Fibroblast of skin of abdomen (primary cell): Measurements from ENCODE around the gene MFAP2.
"Not testable (repeated sequence)": the region's sequence is repeated elsewhere in the genome, so short reads cannot be mapped to it uniquely, and the experiment has no call there.

Experiments used
- DNase-seq: peaks from one replicate; pipeline ENCODE4 v3.0.0-alpha.2; 2013

Gene MFAP2

DNA sequence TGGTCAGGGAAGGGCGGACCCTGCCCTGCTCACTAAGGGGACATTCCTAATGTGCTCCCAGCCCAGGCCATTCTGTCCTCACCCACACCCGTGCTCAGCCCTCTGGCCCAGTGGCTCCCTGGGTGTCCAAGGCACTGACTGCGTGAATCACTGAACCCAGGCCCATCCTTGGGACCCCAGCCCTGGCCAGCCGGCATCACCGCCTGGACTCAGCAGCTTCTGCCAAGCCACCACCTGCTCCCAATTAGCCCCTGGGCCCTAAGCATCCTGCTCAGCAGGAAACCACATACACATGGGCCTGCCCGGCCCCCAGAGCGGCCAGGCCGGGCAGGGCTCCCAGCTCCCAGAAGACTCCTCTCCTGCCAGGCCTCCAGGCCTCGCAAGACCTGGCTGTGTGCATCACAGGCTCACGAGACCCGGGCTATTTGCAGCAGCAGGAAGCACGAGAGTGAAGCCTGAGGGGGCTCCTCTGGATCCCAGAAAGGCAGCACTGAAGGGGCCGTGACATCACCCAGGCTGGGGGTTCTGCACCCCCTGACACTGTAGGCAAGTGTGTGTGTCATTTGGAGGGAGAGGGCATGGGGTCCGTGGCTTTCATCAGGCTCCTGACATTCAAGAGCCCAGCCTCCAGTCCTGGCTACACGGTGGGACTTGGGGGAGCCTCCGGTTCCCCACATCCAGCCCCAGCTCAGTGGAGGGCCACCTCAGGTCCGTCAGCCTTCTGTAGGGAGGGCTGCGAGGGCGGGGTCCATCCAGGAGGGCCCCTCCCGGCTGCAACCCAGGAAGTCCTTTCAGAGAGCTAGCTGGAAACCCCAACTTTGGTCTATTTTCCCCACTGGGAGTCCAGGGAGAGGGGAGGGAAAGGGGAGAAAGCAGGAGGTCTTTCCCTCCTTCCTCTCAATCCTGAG lies 1.6 kb downstream of the MFAP2 start:
- DNase-seq: peak; percentile 94

DNA sequence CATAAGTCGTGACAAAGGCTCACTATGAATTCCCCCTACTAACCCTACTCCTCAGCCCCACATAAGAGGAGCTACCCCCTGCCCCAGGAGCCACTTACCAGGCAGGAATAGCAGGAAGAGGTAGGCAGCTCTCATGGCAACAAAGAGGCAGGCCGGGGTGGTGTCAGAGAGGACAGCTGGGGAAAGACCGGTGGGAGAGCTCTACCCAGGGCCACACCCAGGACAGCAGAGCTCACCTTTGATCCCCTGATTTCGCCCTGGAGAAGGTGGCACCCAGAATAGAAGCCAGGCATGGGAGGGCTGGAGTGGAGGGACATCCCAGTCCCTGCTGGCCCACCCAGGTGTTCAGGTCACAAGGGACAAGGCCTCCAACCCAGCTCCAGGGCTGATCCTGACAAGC lies 2.3 kb downstream of the MFAP2 start:
- DNase-seq: no peak

GRCh38 chr1:16977377-16977776 lies 3.0 kb downstream of the MFAP2 start:
- no peak for DNase-seq

GRCh38 chr1:16976966-16977365 lies 3.5 kb downstream of the MFAP2 start:
- no peak for DNase-seq

GRCh38 chr1:16975838-16976237 lies 4.6 kb downstream of the MFAP2 start:
- no peak for DNase-seq

DNA sequence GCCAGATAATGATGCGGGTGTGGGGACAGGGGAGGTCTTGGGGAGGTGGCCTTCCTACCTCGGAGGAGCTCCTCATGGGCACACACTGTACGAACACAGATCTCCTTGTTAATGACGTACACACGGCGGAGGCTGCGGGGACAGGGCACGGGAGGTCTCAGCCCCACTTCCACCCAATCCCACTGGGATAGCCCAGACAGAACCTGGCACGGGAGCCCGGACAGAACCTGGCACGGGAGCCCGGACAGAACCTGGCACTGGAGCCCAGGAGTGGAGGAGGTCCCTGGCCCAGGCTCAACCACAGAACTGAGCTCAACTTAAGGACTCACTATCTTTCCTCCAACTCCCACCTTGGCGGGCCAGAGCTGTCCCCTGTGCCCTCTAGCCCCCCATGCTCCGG lies 5.2 kb downstream of the MFAP2 start:
- no peak for DNase-seq

DNA sequence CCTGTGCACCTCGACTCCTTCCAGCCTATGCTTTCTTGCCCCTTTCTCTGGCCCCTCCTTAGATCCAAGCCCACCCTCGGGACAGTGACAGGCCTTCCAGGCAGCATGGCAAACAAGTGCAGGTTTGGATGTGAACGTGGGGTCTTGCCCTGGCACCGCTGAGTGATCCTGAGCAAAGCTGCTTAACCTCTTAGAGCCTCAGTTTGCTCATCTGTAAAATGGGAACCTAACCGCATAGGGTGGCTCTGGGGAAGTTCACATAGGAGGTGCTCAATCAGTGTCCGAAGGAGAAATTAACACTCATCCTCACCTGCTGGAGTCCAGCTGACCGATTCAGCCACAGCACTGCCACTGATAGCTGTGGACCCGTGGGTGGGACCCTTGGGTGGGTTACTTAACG lies 7.2 kb downstream of the MFAP2 start:
- DNase-seq: no peak

DNA sequence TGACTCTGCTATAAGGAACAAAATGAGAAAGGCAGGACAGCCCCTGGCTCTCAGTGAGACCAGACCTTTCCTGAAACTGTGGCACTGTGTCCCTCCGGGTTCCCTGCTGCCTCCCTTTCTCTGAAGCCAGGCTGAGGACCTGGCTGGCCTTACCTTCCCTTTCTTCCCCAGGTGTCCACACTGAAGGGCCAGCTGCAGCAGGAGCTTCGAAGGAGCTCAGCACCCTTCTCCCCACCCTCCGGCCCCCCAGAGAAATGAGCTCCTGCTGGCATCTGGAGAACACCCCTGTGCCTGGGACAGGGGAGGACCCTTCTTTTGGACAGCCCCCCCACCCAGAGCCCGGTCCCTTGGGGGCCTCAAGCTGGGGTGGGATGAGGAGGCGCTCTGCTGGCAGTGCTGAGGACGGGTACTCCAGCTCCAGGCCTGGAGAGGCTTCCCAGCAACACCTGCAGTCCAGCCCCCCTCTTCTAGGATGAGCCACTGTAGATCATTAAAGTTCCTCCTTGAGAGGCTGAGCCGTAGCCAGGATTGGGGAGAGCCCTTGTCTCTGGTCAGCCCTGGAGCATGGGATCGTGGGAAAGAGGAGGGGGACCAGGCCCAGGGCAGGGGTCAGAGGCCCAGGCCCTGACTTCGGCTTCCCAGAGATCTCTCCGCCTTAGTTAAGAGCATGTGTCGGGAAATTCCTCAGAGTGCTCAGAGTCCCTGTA lies 8.1 kb downstream of the MFAP2 start:
- DNase-seq: no peak

- DNase-seq: peak; percentile 37
These were observed 8.9 kb downstream of the MFAP2 start for GRCh38 chr1:16971341-16972188.

- no peak for DNase-seq
These were observed 10.1 kb downstream of the MFAP2 start for GRCh38 chr1:16970132-16970910.

GRCh38 chr1:16969651-16970050 lies 10.8 kb downstream of the MFAP2 start:
- no peak for DNase-seq

- DNase-seq: no peak
These were observed 11.3 kb downstream of the MFAP2 start for GRCh38 chr1:16969057-16969611.

- no peak for DNase-seq
These were observed 12.0 kb downstream of the MFAP2 start for GRCh38 chr1:16968372-16968771.

DNA sequence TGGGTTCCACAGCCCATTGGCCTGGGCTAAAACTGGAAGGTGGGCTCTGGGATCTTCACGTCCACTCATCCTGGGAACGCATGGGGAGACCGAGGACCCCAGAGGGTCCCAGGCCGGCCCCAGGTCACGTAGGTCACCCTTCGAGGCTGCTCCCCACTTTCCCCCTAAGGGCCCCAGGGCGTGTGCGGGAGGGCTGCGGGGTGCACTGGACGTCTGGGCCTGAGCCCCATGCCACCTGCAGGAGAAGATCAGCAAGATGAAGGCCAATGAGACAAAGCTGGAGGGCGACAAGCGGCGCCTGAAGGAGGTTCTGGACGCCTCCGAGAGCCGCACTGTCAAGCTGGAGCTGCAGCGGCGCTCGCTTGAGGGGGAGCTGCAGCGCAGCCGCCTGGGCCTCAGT lies 12.5 kb downstream of the MFAP2 start:
- DNase-seq: no peak

DNA sequence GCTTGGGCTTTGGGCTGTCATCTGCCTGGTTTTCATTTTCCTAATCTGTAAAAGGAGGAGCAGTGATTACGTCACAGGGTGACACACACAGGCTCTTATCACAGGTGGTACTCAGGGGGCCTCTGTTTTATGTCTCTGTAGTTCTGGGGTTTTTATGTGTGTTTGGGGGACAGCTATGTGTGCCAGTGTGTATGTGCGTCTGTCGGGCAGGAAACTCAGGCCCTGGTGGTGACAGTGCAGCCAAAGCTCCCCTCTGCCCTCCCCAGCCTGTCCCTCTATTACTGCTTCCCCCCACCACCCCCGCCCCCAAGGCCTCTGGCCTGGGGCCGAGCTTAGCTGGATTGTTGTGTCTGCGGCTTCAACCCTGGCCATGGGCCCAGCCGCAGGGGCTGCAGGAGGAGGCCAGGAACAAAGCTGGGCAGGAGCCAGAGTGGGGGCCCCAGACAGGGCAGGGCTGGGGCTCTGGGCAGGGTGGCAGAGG lies 13.3 kb downstream of the MFAP2 start:
- DNase-seq: peak; percentile 96

DNA sequence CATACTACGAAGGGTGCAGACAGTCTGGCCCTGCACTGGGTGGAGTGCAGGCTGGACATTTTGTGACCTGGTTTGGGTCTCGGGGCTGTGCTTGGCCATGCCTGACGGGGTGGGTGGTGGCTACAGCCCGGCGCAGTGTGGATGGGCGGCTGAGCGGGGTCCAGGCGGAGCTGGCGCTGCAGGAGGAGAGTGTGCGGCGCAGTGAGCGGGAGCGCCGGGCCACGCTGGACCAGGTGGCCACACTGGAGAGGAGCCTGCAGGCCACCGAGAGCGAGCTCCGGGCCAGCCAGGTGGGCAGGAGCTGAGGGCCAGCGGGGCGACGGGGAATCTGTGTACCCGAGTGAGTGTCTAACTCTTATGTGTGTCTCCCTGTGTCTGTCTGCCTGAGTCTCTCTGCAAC lies 14.1 kb downstream of the MFAP2 start:
- no peak for DNase-seq

DNA sequence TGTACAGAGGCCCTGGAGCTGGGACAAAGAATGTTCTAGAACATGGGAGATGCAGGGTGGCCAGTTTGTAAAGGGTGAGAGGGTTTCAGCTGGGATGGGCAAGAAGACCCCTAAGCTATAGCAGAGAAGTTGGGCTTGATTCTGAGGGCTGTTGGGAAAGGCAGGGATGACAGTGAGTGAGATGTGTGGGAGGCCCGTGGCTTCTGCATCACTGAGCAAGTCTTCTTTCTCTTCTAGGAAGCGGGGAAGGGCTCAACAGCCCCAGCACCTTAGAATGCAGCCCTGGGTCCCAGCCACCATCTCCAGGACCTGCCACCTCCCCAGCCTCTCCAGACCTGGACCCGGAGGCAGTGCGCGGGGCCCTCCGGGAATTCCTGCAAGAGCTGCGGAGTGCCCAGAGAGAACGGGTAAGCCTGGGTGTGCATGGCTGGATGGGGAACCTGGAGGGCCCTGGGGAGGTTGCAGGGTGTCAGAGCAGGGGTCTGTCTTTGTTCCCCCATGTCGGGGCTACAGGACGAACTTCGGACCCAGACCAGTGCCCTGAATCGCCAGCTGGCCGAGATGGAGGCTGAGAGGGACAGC lies 14.8 kb downstream of the MFAP2 start:
- DNase-seq: no peak

- DNase-seq: not testable (repeated sequence)
These were observed 16.3 kb downstream of the MFAP2 start for GRCh38 chr1:16964169-16964568.

GRCh38 chr1:16961297-16962133 lies 18.9 kb downstream of the MFAP2 start:
- DNase-seq: no peak

DNA sequence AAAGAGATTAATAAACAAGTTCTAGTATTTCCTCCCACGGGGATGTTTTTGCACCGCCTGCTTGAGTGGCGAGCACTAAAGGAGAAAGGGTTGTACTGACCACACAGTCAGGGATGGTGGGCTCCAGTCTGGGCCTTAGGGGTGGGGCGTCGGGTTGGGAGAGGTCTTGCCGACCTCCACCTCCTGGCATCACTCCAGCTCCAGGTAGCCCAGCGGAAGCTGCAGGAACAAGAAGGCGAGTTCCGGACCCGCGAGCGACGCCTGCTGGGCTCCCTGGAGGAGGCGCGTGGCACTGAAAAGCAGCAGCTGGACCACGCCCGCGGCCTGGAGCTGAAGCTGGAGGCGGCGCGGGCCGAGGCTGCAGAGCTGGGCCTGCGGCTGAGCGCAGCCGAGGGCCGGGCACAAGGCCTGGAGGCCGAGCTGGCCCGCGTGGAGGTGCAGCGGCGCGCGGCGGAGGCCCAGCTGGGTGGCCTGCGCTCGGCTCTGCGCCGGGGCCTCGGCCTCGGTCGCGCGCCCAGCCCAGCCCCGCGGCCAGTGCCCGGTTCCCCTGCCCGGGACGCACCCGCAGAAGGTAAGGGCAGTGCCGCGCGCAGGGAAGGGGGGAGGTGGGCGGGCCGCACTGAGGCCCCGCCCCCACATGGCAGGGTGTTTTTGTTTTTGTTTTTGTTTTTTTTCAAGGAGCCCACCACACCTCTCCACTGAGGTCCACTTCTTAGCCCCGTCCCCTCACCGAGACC lies 19.7 kb downstream of the MFAP2 start:
- peak; percentile 77 for DNase-seq
